Kidney (tissue), 14 donors: ENCODE results near the gene THADA. TPM values are rescaled to one million over a fixed set of nuclear protein-coding genes. Genes with fewer than 3 reads are reported as not detected.

Experiments used
- DNase-seq, 5 donors: peaks; one replicate each; pipeline ENCODE4 v3.0.0-alpha.2; 2013 to 2020
- FAIRE-seq: peaks from 2 replicates; lab custom pipeline; 2012; peaks lifted over from hg19 to GRCh38; lab: Jason Lieb, UNC
- H3K27ac ChIP-seq, 2 donors: one replicate each; pipeline ENCODE4 v1.7.0; 2013; ENCODE audit warnings: low read depth in 2 of 2, low read length in 2 of 2, inconsistent platforms in 1 of 2
- H3K27me3 ChIP-seq: one replicate; pipeline ENCODE4 v1.7.1; 2013; ENCODE audit warnings: low read length, inconsistent platforms; ENCODE audit not compliant: control insufficient read depth, insufficient read depth
- H3K36me3 ChIP-seq, 3 donors: one replicate each; pipeline versions ENCODE4 v1.7.0 to v1.7.1; 2013; ENCODE audit warnings: low read length in 3 of 3, control low read depth in 1 of 3, inconsistent platforms in 1 of 3; ENCODE audit not compliant: insufficient read depth in 3 of 3, control insufficient read depth in 2 of 3
- H3K4me1 ChIP-seq, 3 donors: one replicate each; pipeline versions ENCODE4 v1.7.0 to v1.7.1; 2013; ENCODE audit warnings: low read length in 3 of 3, inconsistent platforms in 1 of 3, low read depth in 1 of 3; ENCODE audit not compliant: control insufficient read depth in 2 of 3, insufficient read depth in 2 of 3
- H3K4me3 ChIP-seq, 3 donors: one replicate each; pipeline versions ENCODE4 v1.7.0 to v1.8.1; 2013; ENCODE audit warnings: low read length in 3 of 3, control low read depth in 1 of 3, inconsistent platforms in 1 of 3
- H3K9ac ChIP-seq, 3 donors: one replicate each; pipeline versions ENCODE4 v1.7.0 to v1.7.1; 2013; ENCODE audit warnings: low read length in 3 of 3, control low read depth in 1 of 3, inconsistent platforms in 1 of 3
- H3K9me3 ChIP-seq, 3 donors: one replicate each; pipeline versions ENCODE4 v1.7.0 to v1.7.1; 2013; ENCODE audit warnings: low read length in 3 of 3, control low read depth in 1 of 3, inconsistent platforms in 1 of 3; ENCODE audit not compliant: control insufficient read depth in 2 of 3, insufficient read depth in 1 of 3
- CTCF ChIP-seq: IDR thresholded peaks from 3 replicates; pipeline ENCODE4 v1.5.1; 2012; ENCODE audit warnings: mild to moderate bottlenecking, moderate library complexity, borderline replicate concordance; ENCODE audit not compliant: insufficient read depth; ENCODE audit errors: extremely low read depth
- intact Hi-C: fragments of 100-400 bp; cut with DNase I; formaldehyde crosslinking; loops from one replicate; pipeline ENCODE4 v1.11.1; 2022
- polyA plus RNA-seq: library from polyadenylated mRNA; stranded (reverse); fragments of 350-450 nt; fragmentation: Illumina TruSeq; extraction: RNeasy Lipid Tissue Mini Kit (QIAGEN cat#74804); gene quantifications from one replicate; pipeline ENCODE4 v1.2.3, GENCODE V29; 2014; ENCODE audit warnings: low read depth, low replicate concordance; ENCODE audit not compliant: insufficient read depth
- total RNA-seq: library from RNA; stranded (reverse); fragmentation: NEBNext Ultra II Directional; extraction: Animal tissue kit (Norgen Biotek cat#: 25700); gene quantifications from one replicate; pipeline ENCODE4 v1.2.1, GENCODE V29; 2021
- donor health status: control.
- donor health status: control.
- donor health status: control.
- donor health status: control.
- donor health status: control.
- donor health status: DM: yes; HTN: yes; CAD: no.
- donor health status: Normal renal cell carcinoma (clear cell type).

Gene THADA
- total and polyA plus RNA-seq, 2 donors from 2014 or later = 21.4 to 45.1 TPM

GRCh38 chr2:43239981-43240765 lies 355.7 kb downstream of the THADA start:
- intact Hi-C loops = loop anchor here (10.0 kb wide), 2 partner anchors 265 to 395 kb away; no protein-coding TSS in a partner anchor
- H3K36me3 ChIP-seq = no peaks in the 10 kb centered on the region
- FAIRE-seq (no peak), DNase-seq (no peak)
- no peaks in the 10 kb centered on the region for H3K9me3 ChIP-seq
- no peak overlapping the region for H3K9ac ChIP-seq
- no peak overlapping the region for H3K4me3 ChIP-seq
- H3K27me3 ChIP-seq = no peaks in the 10 kb centered on the region
- TF ChIP-seq CTCF = no peak
- no peak overlapping the region for H3K27ac ChIP-seq
- peaks cover 0 to 2% (median 0%) of the 10 kb centered on the region in 3 donors for H3K4me1 ChIP-seq

- TF ChIP-seq CTCF = no peak
- DNase-seq = no peak
- no peak overlapping the region for H3K4me3 ChIP-seq
- H3K27ac ChIP-seq = no peak overlapping the region
- H3K36me3 ChIP-seq = no peaks in the 10 kb centered on the region
- H3K27me3 ChIP-seq = no peaks in the 10 kb centered on the region
- no peak overlapping the region for H3K9ac ChIP-seq
- H3K4me1 ChIP-seq = no peaks in the 10 kb centered on the region
- intact Hi-C loops = loop anchor here (10.0 kb wide), 1 partner anchor 264 kb away; no protein-coding TSS in a partner anchor
- no peak for FAIRE-seq
- no peaks in the 10 kb centered on the region for H3K9me3 ChIP-seq
Measured at GRCh38 chr2:43238813-43239212, 357.0 kb downstream of the THADA start.

- intact Hi-C loops = loop anchor here (10.0 kb wide), 1 partner anchor 263 kb away; no protein-coding TSS in a partner anchor
- H3K27me3 ChIP-seq = no peaks in the 10 kb centered on the region
- H3K27ac ChIP-seq = no peak overlapping the region
- FAIRE-seq (no peak), DNase-seq (no peak)
- no peaks in the 10 kb centered on the region for H3K36me3 ChIP-seq
- H3K9ac ChIP-seq = no peak overlapping the region
- H3K4me3 ChIP-seq = no peak overlapping the region
- no peaks in the 10 kb centered on the region for H3K9me3 ChIP-seq
- H3K4me1 ChIP-seq = no peaks in the 10 kb centered on the region
- no peak for TF ChIP-seq CTCF
Measured at GRCh38 chr2:43238176-43238575, 357.7 kb downstream of the THADA start.
